Chondrocyte (in vitro differentiated cells): Measurements from ENCODE around the gene KLF3. TPM values are rescaled to one million over a fixed set of nuclear protein-coding genes. Genes with fewer than 3 reads are reported as not detected.

Source experiments
- DNase-seq: peaks from one replicate; pipeline ENCODE4 v3.0.0; 2021; ENCODE audit warnings: mixed read lengths, low spot score
- H3K27ac Mint-ChIP-seq: one replicate; pipeline ENCODE4 v1.8.0; 2021; ENCODE audit warnings: mild to moderate bottlenecking, moderate library complexity, mixed read lengths; ENCODE audit not compliant: unreplicated experiment
- H3K27me3 Mint-ChIP-seq: 2 replicates; pipeline ENCODE4 v1.8.0; 2021; ENCODE audit warnings: low read depth, mixed read lengths
- H3K36me3 Mint-ChIP-seq: 2 replicates; pipeline ENCODE4 v1.8.0; 2021; ENCODE audit warnings: low read depth, mixed read lengths
- H3K4me1 Mint-ChIP-seq: 2 replicates; pipeline ENCODE4 v1.8.0; 2021; ENCODE audit warnings: low read depth, mild to moderate bottlenecking, mixed read lengths
- H3K4me3 Mint-ChIP-seq: one replicate; pipeline ENCODE4 v1.8.0; 2021; ENCODE audit warnings: mild to moderate bottlenecking, moderate library complexity, mixed read lengths; ENCODE audit not compliant: unreplicated experiment
- H3K9me3 Mint-ChIP-seq: 2 replicates; pipeline ENCODE4 v1.8.0; 2021; ENCODE audit warnings: low read depth, mixed read lengths
- total RNA-seq: library from RNA; stranded (reverse); gene quantifications from 3 replicates; pipeline ENCODE4 v1.2.1, GENCODE V29; 2021
- TF ChIP-seq, protein P1 (sequence below): fragments of 200-600 bp; sonication (generic); IDR thresholded peaks from 2 replicates; pipeline ENCODE4 v1.5.0; 2021; ENCODE audit warnings: antibody characterized with exemption, mild to moderate bottlenecking, moderate library complexity

The KLF3 gene
- total RNA-seq, 1 donor from 2014 or later = 26.4 TPM

DNA sequence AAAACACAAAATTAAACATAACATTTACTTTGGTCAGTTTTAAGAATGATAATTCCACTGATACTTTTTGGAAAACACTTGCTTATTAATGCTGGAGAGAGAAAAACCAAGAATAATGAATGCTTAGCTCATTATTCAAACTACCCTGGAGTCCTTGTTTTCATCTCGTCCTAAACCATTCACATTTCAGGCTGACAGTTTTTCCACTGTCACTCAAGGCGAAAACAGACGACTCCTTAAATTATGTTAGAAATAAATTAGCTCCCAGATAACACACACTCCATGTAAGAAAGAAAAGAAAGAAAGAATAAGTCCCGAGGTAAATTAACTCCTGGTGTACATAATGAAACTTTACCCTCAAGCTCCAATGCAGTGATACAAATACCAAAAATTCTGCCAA, 85.3 kb downstream of the KLF3 start:
- DNase-seq = no peak
- peaks cover 2% of the 10 kb centered on the region for H3K9me3 Mint-ChIP-seq
- no peak overlapping the region for H3K4me3 Mint-ChIP-seq
- H3K27ac Mint-ChIP-seq = no peak overlapping the region
- H3K4me1 Mint-ChIP-seq = no peaks in the 10 kb centered on the region
- TF ChIP-seq, protein P1, sequence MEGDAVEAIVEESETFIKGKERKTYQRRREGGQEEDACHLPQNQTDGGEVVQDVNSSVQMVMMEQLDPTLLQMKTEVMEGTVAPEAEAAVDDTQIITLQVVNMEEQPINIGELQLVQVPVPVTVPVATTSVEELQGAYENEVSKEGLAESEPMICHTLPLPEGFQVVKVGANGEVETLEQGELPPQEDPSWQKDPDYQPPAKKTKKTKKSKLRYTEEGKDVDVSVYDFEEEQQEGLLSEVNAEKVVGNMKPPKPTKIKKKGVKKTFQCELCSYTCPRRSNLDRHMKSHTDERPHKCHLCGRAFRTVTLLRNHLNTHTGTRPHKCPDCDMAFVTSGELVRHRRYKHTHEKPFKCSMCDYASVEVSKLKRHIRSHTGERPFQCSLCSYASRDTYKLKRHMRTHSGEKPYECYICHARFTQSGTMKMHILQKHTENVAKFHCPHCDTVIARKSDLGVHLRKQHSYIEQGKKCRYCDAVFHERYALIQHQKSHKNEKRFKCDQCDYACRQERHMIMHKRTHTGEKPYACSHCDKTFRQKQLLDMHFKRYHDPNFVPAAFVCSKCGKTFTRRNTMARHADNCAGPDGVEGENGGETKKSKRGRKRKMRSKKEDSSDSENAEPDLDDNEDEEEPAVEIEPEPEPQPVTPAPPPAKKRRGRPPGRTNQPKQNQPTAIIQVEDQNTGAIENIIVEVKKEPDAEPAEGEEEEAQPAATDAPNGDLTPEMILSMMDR = no peak
- H3K27me3 Mint-ChIP-seq = no peaks in the 10 kb centered on the region
- H3K36me3 Mint-ChIP-seq = no peaks in the 10 kb centered on the region

Other genes with a start within 250 kb of the KLF3 start
- not detected in 3 replicates for gene TLR10, start 118.8 kb downstream of the KLF3 start, total RNA-seq
- gene TLR1, start 140.6 kb downstream of the KLF3 start, total RNA-seq = 0.15 to 1.1 TPM (median 0.38 TPM) in 3 replicates
- 2.0 to 2.9 TPM (median 2.6 TPM) in 3 replicates for gene TLR6, start 192.6 kb downstream of the KLF3 start, total RNA-seq
- gene FAM114A1, start 203.6 kb downstream of the KLF3 start, total RNA-seq = 223 to 245 TPM (median 230 TPM) in 3 replicates